ENCODE results near the gene LTBP4.
"Not testable (repeated sequence)": the region's sequence is repeated elsewhere in the genome, so short reads cannot be mapped to it uniquely, and the experiment has no call there.

Gene LTBP4

GRCh38 chr19:40575326-40575725 is 25.8 kb upstream of the LTBP4 start:
- no peak for DNase-seq (ENCODE audit: low read depth in 2 of 2)

GRCh38 chr19:40576151-40576584 is 25.0 kb upstream of the LTBP4 start:
- DNase-seq (ENCODE audit: low read depth in 2 of 2) = no peak

GRCh38 chr19:40576585-40577451 is 24.4 kb upstream of the LTBP4 start, which contains the start of gene SHKBP1:
TSS of gene SHKBP1 (plus strand) at chr19:40576873. CDS start at chr19:40576900, 27 bp downstream.
- DNase-seq (ENCODE audit: low read depth in 2 of 2) = peak; percentile 87

DNA sequence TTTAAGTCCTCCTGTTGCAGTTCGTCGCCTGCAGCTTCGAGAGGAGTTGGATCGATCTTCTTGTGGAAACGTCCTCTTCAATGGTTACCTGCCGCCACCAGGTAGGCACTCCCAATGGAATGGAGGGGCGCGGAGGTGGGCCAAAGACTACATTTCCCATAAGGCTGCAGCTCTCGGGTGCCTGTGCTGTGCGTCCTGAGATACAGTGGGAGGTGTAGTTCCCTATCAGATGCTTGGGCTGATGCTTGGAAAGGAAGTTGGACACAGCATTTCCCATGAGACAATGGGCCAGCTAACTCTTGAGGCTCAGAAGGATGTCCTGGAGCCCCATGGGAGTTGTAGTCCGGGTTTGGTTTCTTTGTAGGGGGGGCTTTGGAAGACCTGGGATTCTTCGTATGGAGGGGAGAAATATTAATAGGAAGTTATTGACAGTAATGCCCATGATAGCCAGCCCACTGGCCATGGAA is 22.7 kb upstream of the LTBP4 start:
- no peak for DNase-seq (ENCODE audit: low read depth in 2 of 2)

- no peak for DNase-seq (ENCODE audit: low read depth in 2 of 2)
These were observed 20.6 kb upstream of the LTBP4 start for GRCh38 chr19:40580619-40581018.

DNA sequence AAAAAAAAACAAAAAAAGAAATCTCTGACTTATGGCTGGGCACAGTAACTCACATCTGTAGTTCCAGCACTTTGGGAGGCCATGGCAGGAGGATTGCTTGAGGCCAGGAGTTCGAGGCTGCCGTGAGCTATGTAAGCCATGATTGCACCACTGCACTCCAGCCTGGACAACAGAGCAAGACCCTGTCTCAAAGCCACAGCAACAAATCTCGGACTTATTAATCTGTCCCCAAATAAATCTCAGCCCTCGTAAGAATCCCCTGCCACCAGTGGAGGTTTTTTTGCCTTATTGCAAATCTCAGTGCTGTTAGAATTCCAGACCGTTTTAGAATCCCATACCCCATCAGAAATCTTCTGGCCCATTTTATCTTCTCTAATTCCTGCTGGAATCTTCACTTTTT is 19.6 kb upstream of the LTBP4 start:
- no peak for DNase-seq (ENCODE audit: low read depth in 2 of 2)

GRCh38 chr19:40582467-40582866 is 18.7 kb upstream of the LTBP4 start:
- DNase-seq (ENCODE audit: low read depth in 2 of 2) = no peak

DNA sequence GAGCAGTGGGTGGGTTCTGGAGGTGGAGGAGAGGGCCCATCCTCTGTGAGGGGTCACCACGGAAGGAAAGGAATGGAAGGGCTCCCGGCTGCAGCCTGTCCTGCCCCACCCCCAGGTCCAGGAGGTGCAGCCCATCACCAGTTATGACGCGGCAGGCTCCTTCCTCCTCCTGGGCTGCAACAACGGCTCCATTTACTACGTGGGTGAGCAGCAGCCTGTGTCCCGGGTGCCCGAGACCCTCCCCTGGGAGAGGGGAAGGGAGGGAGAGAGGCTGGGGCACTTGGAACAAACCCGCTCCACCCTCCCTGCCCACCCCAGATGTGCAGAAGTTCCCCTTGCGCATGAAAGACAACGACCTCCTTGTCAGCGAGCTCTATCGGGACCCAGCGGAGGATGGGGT is 17.9 kb upstream of the LTBP4 start:
- no peak for DNase-seq (ENCODE audit: low read depth in 2 of 2)

- no peak for DNase-seq (ENCODE audit: low read depth in 2 of 2)
These were observed 17.2 kb upstream of the LTBP4 start for GRCh38 chr19:40584007-40584406.

GRCh38 chr19:40585241-40585981 is 15.8 kb upstream of the LTBP4 start:
- DNase-seq (ENCODE audit: low read depth in 2 of 2) = no peak

DNA sequence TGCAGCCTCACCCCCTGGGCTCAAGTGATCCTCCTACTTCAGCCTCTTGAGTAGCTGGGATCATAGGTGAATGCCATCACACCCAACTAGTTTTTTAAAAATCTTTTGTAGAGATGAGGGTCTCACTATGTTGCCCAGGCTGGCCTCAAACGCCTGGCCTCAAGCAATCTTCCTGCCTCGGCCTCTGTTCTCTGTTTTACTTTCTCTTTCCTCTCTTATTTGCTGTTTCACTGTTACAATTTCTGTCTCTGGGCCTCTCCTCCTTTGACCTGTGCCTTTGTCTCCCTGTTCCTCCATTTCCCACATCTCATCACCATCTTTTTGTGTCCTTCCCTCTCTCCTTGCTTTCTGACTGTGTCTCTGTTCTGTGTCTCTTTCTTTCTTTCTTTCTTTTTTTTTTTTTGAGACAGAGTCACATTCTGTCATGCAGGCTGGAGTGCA is 15.2 kb upstream of the LTBP4 start:
- no peak for DNase-seq (ENCODE audit: low read depth in 2 of 2)

GRCh38 chr19:40586611-40587010 is 14.6 kb upstream of the LTBP4 start:
- DNase-seq (ENCODE audit: low read depth in 2 of 2) = no peak

- no peak for DNase-seq (ENCODE audit: low read depth in 2 of 2)
These were observed 12.9 kb upstream of the LTBP4 start for GRCh38 chr19:40588110-40588854.

GRCh38 chr19:40588926-40589569 is 12.1 kb upstream of the LTBP4 start:
- no peak for DNase-seq (ENCODE audit: low read depth in 2 of 2)

DNA sequence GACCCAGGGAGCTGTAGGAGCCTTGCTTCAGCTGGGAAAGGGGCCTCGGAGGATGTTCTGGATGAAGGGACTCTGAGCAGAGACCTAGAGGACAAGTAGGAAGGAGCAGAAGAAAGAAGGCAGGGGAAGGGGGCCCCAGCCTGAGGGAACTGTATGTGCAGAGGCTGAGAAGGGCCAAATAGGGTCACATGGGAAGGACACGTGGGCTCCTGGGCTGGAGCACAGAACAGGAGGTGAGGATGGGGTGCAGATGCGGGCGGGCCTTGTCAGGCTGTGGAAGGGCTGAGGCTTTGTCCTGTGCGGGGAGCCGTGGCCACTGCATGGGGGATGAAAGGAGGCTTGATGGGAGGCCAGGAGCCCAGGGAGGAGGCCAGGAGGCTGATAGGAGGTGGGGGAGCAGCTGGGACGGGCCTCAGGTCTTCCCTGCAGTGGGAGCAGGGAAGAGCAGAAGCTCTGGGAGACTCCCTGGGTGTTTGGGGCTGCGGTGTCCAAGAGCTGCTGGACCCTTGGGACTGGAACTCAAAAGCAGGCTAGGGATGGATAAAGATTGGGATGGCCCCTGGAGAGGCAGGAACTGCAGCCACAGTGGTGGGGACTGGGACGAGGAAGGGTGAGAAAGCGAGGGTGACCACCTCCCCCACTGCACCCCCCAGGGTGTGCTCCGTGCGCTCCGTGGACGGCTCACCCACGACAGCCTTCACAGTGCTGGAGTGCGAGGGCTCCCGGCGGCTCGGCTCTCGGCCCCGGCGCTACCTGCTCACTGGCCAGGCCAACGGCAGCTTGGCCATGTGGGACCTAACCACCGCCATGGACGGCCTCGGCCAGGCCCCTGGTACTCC is 11.4 kb upstream of the LTBP4 start:
- no peak for DNase-seq (ENCODE audit: low read depth in 2 of 2)

GRCh38 chr19:40590464-40591265 is 10.5 kb upstream of the LTBP4 start:
- no peak for DNase-seq (ENCODE audit: low read depth in 2 of 2)

GRCh38 chr19:40591724-40592123 is 9.4 kb upstream of the LTBP4 start:
- DNase-seq (ENCODE audit: low read depth in 2 of 2) = not testable (repeated sequence)

DNA sequence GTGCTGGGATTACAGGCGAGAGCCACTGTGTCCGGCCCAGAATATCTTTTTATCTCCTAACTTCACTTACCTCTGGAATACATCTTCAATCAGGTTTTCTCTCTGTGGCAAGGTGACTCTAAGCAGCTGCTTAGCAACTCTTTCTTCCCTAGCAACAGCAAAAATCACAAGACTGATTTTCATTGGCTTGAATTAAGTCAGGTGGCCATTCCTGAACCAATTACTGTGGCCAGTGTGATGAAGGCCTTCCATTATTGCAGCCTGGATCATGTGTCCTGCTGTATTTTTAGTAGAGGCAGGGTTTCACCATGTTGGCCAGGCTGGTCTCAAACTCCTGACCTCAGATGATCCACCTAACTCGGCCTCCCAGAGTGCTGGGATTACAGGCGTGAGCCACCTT is 9.0 kb upstream of the LTBP4 start:
- DNase-seq (ENCODE audit: low read depth in 2 of 2) = no peak

DNA sequence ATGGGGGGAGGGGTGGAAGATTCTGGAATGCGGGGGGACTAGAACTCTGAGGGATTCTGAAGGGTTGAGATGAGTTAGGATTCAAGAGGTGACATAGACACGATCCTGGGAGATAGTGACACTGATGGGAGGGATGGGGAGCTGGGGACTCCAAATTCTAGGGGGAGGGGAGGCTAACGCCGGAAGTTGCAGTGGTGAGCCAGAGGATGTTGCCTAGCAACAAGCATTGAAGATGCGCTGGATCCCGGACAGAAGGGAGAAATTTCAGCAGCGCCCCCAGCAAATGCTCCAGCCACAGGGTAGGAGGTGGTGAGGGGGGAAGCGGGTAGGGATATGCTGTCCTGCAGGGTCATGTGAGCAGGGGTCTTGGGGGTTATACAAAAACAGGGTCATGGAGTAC is 6.9 kb upstream of the LTBP4 start:
- DNase-seq (ENCODE audit: low read depth in 2 of 2) = no peak

GRCh38 chr19:40594657-40595091 is 6.5 kb upstream of the LTBP4 start:
- DNase-seq (ENCODE audit: low read depth in 2 of 2) = no peak
